HUES48 (cell line): ENCODE results near the gene HLA-B.

Source experiments
- H3K27ac ChIP-seq: one replicate; pipeline ENCODE4 v1.7.0; 2013; ENCODE audit warnings: low read depth, low read length, inconsistent platforms
- H3K27me3 ChIP-seq: 2 replicates; pipeline ENCODE4 v1.6.1; 2013; ENCODE audit warnings: mild to moderate bottlenecking, low read length; ENCODE audit not compliant: control insufficient read depth, insufficient read depth
- H3K36me3 ChIP-seq: 2 replicates; pipeline ENCODE4 v1.6.1; 2013; ENCODE audit warnings: low read length; ENCODE audit not compliant: control insufficient read depth, insufficient read depth
- H3K4me1 ChIP-seq: 2 replicates; pipeline ENCODE4 v1.6.1; 2013; ENCODE audit warnings: mild to moderate bottlenecking, low read length; ENCODE audit not compliant: control insufficient read depth, insufficient read depth
- H3K4me3 ChIP-seq: 2 replicates; pipeline ENCODE4 v1.5.1; 2013; ENCODE audit warnings: mild to moderate bottlenecking, low read depth, low read length
- H3K9ac ChIP-seq: 2 replicates; pipeline ENCODE4 v1.6.1; 2013; ENCODE audit warnings: mild to moderate bottlenecking, low read depth, low read length, moderate library complexity
- H3K9me3 ChIP-seq: 2 replicates; pipeline ENCODE4 v1.6.1; 2013; ENCODE audit warnings: low read length; ENCODE audit not compliant: control insufficient read depth, insufficient read depth

Gene HLA-B

DNA sequence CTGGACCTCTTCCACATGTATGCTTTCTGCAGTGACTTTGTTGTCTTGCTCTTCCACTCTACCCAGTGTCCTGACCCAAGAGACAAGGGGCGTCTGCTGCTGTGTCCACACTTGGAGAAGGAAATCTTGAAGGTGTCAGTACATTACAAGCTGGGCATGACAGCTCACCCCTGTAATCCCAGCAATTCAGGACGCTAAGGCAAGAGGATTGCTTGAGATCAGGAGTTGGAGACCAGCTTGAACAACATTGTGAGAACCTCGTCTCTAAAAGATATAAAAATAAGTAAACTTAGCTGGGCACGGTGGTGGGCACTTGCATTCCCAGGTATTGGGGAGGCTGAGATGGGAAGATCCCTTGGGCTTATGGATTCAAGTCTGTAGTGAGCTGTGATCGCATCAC is 5.8 kb upstream of the HLA-B start:
- Histone ChIP-seq H3K9ac (no peak overlapping the region), H3K27me3 (peaks cover 55% of the 10 kb centered on the region), H3K36me3 (no peaks in the 10 kb centered on the region), H3K27ac (no peak overlapping the region), H3K4me3 (no peak overlapping the region), H3K9me3 (no peaks in the 10 kb centered on the region), H3K4me1 (no peaks in the 10 kb centered on the region)

DNA sequence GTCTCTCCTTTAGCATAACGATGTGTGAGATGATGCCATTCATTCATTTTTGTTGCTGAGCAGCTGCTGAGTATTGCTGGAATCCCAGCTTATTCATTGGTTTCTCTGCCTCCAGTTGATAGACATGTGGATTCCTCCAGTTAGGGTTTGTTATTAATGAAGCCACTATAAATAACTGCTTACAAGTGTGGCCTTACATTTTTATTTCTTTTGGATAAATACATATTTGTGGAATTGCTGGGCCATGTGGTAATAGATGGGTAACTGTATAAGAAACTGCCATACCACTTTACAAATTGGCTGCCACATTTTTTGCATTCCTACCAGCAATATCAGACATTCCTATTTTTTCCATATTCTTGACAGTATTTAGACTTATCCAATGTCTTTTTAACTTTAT is 2.6 kb upstream of the HLA-B start:
- no peaks in the 10 kb centered on the region for H3K9me3 ChIP-seq
- H3K4me1 ChIP-seq: no peaks in the 10 kb centered on the region
- no peaks in the 10 kb centered on the region for H3K36me3 ChIP-seq
- no peak overlapping the region for H3K27ac ChIP-seq
- no peak overlapping the region for H3K9ac ChIP-seq
- H3K27me3 ChIP-seq: peaks cover 65% of the 10 kb centered on the region
- no peak overlapping the region for H3K4me3 ChIP-seq

GRCh38 chr6:31358302-31358701 is 1.3 kb upstream of the HLA-B start:
- H3K27ac ChIP-seq: no peak overlapping the region
- H3K9me3 ChIP-seq: no peaks in the 10 kb centered on the region
- peaks cover 67% of the 10 kb centered on the region for H3K27me3 ChIP-seq
- H3K4me1 ChIP-seq: no peaks in the 10 kb centered on the region
- no peak overlapping the region for H3K9ac ChIP-seq
- H3K4me3 ChIP-seq: no peak overlapping the region
- H3K36me3 ChIP-seq: no peaks in the 10 kb centered on the region

DNA sequence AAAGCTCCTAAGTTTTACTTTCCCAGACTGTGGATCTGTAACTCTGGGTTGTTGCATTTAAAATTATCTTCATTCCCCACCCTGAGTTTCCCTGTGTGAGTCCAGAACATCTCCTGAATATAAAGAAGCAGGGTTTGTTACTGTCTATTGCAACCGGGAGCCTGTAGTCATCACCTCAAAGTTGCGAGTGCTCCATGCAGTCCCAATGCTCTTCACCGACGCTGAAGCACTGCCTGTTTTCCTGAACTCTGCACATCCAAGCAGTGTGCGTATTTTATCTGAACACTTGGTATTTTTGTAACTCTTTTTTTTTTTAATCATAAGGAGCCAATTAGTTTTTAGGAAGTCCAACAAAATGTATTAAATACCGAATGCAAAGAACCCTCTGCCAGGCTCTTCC is 907 bp upstream of the HLA-B start:
- Histone ChIP-seq H3K9ac (no peak overlapping the region), H3K4me1 (no peaks in the 10 kb centered on the region), H3K27me3 (peaks cover 67% of the 10 kb centered on the region), H3K27ac (no peak overlapping the region), H3K9me3 (no peaks in the 10 kb centered on the region), H3K4me3 (no peak overlapping the region), H3K36me3 (no peaks in the 10 kb centered on the region)

DNA sequence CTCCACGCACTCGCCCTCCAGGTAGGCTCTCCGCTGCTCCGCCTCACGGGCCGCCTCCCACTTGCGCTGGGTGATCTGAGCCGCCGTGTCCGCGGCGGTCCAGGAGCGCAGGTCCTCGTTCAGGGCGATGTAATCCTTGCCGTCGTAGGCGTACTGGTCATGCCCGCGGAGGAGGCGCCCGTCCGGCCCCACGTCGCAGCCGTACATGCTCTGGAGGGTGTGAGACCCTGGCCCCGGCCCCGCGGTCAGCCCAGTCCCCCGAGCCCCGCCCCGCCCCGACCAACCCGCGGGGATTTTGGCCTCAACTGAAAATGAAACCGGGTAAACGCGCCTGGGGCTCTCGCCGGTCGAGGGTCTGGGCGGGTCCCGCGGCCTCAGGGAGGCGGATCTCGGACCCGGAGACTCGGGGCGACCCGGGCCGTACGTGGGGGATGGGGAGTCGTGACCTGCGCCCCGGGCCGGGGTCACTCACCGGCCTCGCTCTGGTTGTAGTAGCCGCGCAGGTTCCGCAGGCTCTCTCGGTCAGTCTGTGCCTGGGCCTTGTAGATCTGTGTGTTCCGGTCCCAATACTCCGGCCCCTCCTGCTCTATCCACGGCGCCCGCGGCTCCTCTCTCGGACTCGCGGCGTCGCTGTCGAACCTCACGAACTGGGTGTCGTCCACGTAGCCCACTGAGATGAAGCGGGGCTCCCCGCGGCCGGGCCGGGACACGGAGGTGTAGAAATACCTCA is 598 bp downstream of the HLA-B start:
- Histone ChIP-seq H3K36me3 (no peaks in the 10 kb centered on the region), H3K27ac (no peak overlapping the region), H3K4me1 (no peaks in the 10 kb centered on the region), H3K9ac (no peak overlapping the region), H3K9me3 (no peaks in the 10 kb centered on the region), H3K4me3 (peak overlapping the region; percentile 64), H3K27me3 (peaks cover 57% of the 10 kb centered on the region)

- H3K9me3 ChIP-seq: no peaks in the 10 kb centered on the region
- peaks cover 57% of the 10 kb centered on the region for H3K27me3 ChIP-seq
- H3K9ac ChIP-seq: no peak overlapping the region
- no peaks in the 10 kb centered on the region for H3K36me3 ChIP-seq
- H3K27ac ChIP-seq: no peak overlapping the region
- H3K4me3 ChIP-seq: peak overlapping the region; percentile 44; the same call in 1 of the 2 replicates
- no peaks in the 10 kb centered on the region for H3K4me1 ChIP-seq
Measured at GRCh38 chr6:31355583-31355948, 1.4 kb downstream of the HLA-B start.

DNA sequence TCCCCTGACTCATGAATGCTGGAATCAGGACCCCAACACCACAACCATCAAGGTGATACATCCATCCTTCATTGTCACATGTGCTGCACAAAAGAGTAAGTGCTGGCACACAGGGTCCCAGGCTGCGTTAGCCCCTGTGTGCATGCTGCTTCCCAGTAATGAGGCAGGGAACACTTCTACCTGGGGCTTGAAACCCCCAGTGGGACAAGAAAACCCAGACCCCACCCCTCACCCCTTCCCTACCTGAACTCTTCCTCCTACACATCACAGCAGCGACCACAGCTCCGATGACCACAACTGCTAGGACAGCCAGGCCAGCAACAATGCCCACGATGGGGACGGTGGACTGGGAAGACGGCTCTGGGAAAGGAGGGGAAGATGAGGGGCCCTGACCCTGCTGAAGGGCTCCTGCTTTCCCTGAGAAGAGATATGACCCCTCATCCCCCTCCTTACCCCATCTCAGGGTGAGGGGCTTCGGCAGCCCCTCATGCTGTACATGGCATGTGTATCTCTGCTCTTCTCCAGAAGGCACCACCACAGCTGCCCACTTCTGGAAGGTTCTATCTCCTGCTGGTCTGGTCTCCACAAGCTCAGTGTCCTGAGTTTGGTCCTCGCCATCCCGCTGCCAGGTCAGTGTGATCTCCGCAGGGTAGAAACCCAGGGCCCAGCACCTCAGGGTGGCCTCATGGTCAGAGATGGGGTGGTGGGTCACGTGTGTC is 2.0 kb downstream of the HLA-B start:
- no peaks in the 10 kb centered on the region for H3K9me3 ChIP-seq
- no peaks in the 10 kb centered on the region for H3K4me1 ChIP-seq
- H3K27me3 ChIP-seq: peaks cover 54% of the 10 kb centered on the region
- H3K4me3 ChIP-seq: no peak overlapping the region
- H3K27ac ChIP-seq: no peak overlapping the region
- H3K9ac ChIP-seq: no peak overlapping the region
- no peaks in the 10 kb centered on the region for H3K36me3 ChIP-seq

DNA sequence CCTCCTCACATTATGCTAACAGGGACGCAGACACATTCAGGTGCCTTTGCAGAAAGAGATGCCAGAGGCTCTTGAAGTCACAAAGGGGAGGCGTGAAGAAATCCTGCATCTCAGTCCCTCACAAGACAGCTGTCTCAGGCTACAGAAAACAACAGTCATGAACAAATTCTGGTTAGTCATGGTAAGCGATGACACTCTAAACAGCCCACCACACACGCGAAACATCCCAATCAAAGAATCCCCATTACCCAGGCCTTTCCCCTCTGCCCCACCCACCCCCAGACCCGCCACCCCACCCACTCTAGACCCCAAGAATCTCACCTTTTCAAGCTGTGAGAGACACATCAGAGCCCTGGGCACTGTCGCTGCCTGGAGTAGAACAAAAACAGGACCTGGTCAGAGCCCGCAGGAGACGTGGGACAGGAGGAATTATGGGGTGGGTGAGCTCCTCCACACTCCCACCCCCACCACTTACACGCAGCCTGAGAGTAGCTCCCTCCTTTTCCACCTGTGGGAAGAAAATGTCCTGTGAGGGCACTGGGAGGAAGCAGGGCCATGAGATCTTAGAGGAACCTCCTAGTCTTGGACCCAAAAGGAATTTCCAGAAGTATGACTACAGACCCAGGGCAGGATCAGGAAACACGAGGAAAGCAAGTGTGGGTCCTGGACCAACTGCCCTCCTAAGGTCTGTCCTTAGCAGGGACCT is 2.7 kb downstream of the HLA-B start:
- H3K36me3 ChIP-seq: no peaks in the 10 kb centered on the region
- H3K27ac ChIP-seq: no peak overlapping the region
- H3K9ac ChIP-seq: no peak overlapping the region
- H3K27me3 ChIP-seq: peaks cover 47% of the 10 kb centered on the region
- no peaks in the 10 kb centered on the region for H3K9me3 ChIP-seq
- no peak overlapping the region for H3K4me3 ChIP-seq
- no peaks in the 10 kb centered on the region for H3K4me1 ChIP-seq

DNA sequence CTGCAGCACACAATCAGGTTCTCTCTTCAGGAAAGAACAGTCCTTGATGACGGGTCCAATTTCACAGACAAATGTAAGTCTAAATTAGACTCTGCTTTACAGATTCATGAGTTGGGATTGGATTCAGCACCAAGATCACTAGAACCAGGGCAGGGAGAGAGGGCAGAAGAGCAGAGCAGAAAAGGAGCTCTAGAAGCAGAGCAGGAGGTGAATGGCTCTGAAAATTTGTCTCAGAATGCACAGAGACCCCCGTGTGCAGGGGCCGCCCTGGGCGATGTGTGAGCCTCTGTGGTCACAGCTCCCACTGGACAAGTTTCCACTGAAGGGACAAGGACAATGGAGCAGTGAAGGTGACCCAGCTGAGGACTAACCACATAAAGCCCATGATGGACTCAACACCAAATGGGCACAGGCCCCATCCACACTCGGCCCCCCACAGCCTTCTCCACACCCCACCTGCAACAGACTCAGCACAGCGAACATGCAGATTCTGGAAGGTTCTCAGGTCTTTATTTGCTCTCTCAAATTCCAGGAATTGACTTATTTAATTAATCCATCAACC is 3.5 kb downstream of the HLA-B start:
- Histone ChIP-seq H3K36me3 (no peaks in the 10 kb centered on the region), H3K4me3 (no peak overlapping the region)

DNA sequence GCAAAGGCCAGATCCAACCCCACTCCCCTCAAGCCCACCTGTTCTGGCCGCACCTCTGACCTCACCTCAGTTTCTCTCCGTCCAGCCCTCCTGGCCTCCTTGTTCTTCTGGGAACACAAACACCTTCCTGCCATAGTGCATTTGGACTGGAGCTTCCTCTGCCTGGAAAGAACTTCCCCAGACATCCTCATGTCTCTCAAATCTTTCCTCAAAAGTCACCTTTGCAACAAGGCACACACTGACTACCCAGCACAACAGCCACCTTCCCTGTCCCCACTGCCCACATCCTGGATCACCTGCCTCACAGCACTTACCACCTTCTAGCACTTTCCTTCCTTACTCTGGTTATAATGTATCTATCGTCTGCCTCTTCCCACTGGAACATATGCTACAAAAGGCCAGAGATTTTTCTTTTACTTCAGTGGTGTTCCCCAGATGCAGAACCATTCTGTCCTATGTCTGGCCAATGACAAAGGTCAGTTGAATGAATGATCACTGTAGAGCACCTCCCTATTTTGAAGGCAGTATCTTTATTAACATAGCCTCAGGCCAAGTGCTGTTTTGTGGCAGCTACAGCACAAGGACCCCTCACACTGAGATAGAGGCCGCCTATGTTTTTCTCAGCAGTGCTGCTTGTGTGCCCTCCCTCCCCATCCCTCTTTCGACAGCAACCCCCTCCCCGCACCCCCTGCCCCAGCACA is 4.1 kb downstream of the HLA-B start:
- Histone ChIP-seq H3K27me3 (peaks cover 32% of the 10 kb centered on the region), H3K4me1 (no peaks in the 10 kb centered on the region; the same call in 1 of the 2 replicates), H3K4me3 (no peak overlapping the region), H3K9me3 (no peaks in the 10 kb centered on the region), H3K36me3 (no peaks in the 10 kb centered on the region), H3K27ac (no peak overlapping the region), H3K9ac (no peak overlapping the region)

More for the DNA sequence above, 3.5 kb downstream of the HLA-B start:
- no peak overlapping the region for H3K27ac ChIP-seq
- H3K4me1 ChIP-seq: no peaks in the 10 kb centered on the region; the same call in 1 of the 2 replicates
- no peaks in the 10 kb centered on the region for H3K9me3 ChIP-seq
- H3K9ac ChIP-seq: no peak overlapping the region
- H3K27me3 ChIP-seq: peaks cover 38% of the 10 kb centered on the region
